ENCODE results near the gene CALHM6. TPM values are rescaled to one million over a fixed set of nuclear protein-coding genes. Genes with fewer than 3 reads are reported as not detected.

CALHM6 gene
- 10.9 and 13.7 TPM in 2 replicates for polyA plus RNA-seq

DNA sequence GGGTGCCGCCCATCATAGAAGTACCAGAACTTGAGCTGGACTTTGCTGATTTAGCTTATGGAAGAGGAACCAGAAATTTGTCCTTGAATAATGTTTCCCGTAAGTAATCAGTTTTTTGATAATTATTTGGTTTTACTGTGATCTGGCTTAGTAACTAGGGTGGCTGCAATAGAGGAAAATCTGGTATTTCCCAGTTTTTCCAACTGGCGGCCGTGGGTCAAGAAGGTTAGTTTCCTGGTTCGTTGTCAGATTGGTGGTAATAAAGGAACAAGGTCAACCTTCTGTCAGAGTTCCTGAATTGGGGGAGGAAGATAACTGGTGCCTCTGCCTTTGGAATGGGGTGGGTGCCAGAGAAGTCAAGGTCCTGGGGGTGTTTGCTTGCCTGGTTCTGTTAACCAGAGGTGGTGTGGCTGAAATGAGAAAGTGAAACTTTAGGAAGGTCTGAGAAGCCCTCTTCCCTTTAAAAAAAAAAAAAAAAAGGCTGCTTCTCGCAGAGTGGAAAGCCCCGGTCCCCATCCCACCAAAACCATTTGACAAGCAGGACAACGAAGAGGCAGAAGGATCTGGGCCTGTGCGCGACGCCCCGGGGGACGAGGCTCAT, at the start of gene CALHM6:
Gene CALHM6, plus strand, starts transcription at position 45 of the 601 bp plus-strand sequence. Its CDS starts 555 bp downstream, at position 600.

DNA sequence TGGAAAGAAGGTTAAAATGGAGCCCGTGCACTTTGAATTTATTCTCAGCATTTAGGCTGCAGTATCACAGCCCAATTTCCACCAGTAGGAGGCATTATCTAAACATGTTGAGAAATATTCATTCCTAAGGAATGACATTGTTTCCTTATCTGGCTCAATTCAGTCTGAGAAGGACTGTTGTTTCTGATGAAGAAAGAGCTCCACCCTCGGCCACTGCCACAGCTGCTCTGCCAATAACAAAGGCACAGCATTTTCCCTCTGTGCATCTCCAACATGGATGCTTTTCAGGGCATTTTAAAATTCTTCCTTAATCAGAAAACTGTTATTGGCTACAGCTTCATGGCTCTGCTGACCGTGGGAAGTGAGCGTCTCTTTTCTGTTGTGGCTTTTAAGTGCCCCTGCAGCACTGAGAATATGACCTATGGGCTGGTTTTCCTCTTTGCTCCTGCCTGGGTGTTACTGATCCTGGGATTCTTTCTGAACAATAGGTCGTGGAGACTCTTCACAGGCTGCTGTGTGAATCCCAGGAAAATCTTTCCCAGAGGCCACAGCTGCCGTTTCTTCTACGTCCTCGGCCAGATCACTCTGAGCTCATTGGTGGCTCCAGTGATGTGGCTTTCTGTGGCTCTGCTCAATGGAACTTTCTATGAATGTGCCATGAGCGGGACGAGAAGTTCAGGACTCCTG, 50.4 kb downstream of the CALHM6 start, which contains the start of gene CALHM5:
Gene CALHM5, plus strand, starts transcription at position 216 of the 687 bp plus-strand sequence. Its CDS starts 58 bp downstream, at position 274.

Other genes starting within 250 kb of the CALHM6 start
- gene TSPYL4, start 207.3 kb upstream of the CALHM6 start, polyA plus RNA-seq = 73.9 and 95.4 TPM in 2 replicates
- 94.9 and 166 TPM in 2 replicates for gene TSPYL1, start 181.4 kb upstream of the CALHM6 start, polyA plus RNA-seq
- 4.5 and 4.8 TPM in 2 replicates for gene DSE, start 90.4 kb upstream of the CALHM6 start, polyA plus RNA-seq
- gene CALHM5, start 50.3 kb downstream of the CALHM6 start, polyA plus RNA-seq = not detected in 2 replicates
- gene TRAPPC3L, start 84.3 kb downstream of the CALHM6 start, polyA plus RNA-seq = 0.30 TPM in 1 of 2 replicates, not detected in the other
- gene CALHM4, start 92.4 kb downstream of the CALHM6 start, polyA plus RNA-seq = not detected in 2 replicates
- gene RWDD1, start 110.1 kb downstream of the CALHM6 start, polyA plus RNA-seq = 248 and 304 TPM in 2 replicates
- gene RSPH4A, start 155.1 kb downstream of the CALHM6 start, polyA plus RNA-seq = 0.58 and 2.7 TPM in 2 replicates
- gene ZUP1, start 207.4 kb downstream of the CALHM6 start, polyA plus RNA-seq = 9.9 and 16.7 TPM in 2 replicates
- 46.3 and 49.7 TPM in 2 replicates for gene KPNA5, start 219.8 kb downstream of the CALHM6 start, polyA plus RNA-seq